Naive B cell (primary cell): ENCODE measurements around the gene PRR23E. TPM values are rescaled to one million over a fixed set of nuclear protein-coding genes. Genes with fewer than 3 reads are reported as not detected.
A peak's percentile ranks its signal among the peaks of the same experiment; 100 is the strongest.

Experiments
- ATAC-seq, 2 donors: fragments of 150-1000 bp; cut with Tn5 transposase; 2 replicates each; pipeline ENCODE4 v1.10.0; 2021; ENCODE audit warnings: low read depth in 2 of 2, mild to moderate bottlenecking in 2 of 2, moderate library complexity in 2 of 2
- DNase-seq: peaks from one replicate; pipeline ENCODE4 v3.0.0; 2022
- H3K27ac Mint-ChIP-seq, 6 donors: one replicate each; pipeline ENCODE4 v1.8.0; 2020 to 2022; ENCODE audit warnings: mild to moderate bottlenecking in 6 of 6, mixed read lengths in 6 of 6, moderate library complexity in 5 of 6, inconsistent platforms in 2 of 6
- H3K27me3 Mint-ChIP-seq, 3 donors: one replicate each; pipeline ENCODE4 v1.8.0; 2021 to 2022; ENCODE audit warnings: mixed read lengths in 3 of 3, mild to moderate bottlenecking in 1 of 3
- H3K36me3 Mint-ChIP-seq, 2 donors: one replicate each; pipeline ENCODE4 v1.8.0; 2020 to 2022; ENCODE audit warnings: mixed read lengths in 2 of 2, inconsistent platforms in 1 of 2, mild to moderate bottlenecking in 1 of 2
- H3K4me1 Mint-ChIP-seq, 3 donors: one replicate each; pipeline ENCODE4 v1.8.0; 2020 to 2022; ENCODE audit warnings: mixed read lengths in 3 of 3, inconsistent platforms in 1 of 3, mild to moderate bottlenecking in 1 of 3, moderate library complexity in 1 of 3
- H3K4me3 Mint-ChIP-seq, 8 donors: one replicate each; pipeline ENCODE4 v1.8.0; 2020 to 2022; ENCODE audit warnings: mild to moderate bottlenecking in 8 of 8, mixed read lengths in 8 of 8, moderate library complexity in 8 of 8, inconsistent platforms in 2 of 8
- H3K9me3 Mint-ChIP-seq, 7 donors: one replicate each; pipeline ENCODE4 v1.8.0; 2020 to 2022; ENCODE audit warnings: mixed read lengths in 7 of 7, mild to moderate bottlenecking in 5 of 7, inconsistent platforms in 2 of 7, moderate library complexity in 1 of 7
- polyA plus RNA-seq, 6 donors: library from polyadenylated mRNA; unstranded; fragments of 300-500 nt; fragmentation: Illumina TruSeq; gene quantifications; one replicate each; pipeline ENCODE4 v1.2.3, GENCODE V29; 2021; ENCODE audit warnings: low read depth in 6 of 6

The PRR23E gene
- polyA plus RNA-seq, 6 donors from 2014 or later, result not detected

- Mint-ChIP-seq H3K36me3 (no peaks in the 10 kb centered on the region), H3K27me3 (peaks cover 18 to 62% (median 56%) of the 10 kb centered on the region in 3 donors), H3K4me3 (no peak overlapping the region), H3K4me1 (peaks cover 0 to 2% (median 0%) of the 10 kb centered on the region in 3 donors), H3K27ac (peak overlapping the region in 1 of 6 donors; percentile 30), H3K9me3 (peaks cover 0 to 12% (median 0%) of the 10 kb centered on the region in 7 donors)
- no peak for DNase-seq
- ATAC-seq, result no peak
These were observed 22.1 kb upstream of the PRR23E start for GRCh38 chr3:127170814-127171213.

GRCh38 chr3:127171320-127171719, 21.6 kb upstream of the PRR23E start:
- DNase-seq, result no peak
- no peak for ATAC-seq

GRCh38 chr3:127171721-127172120, 21.2 kb upstream of the PRR23E start:
- H3K27ac Mint-ChIP-seq, result no peak overlapping the region
- no peak for DNase-seq
- H3K36me3 Mint-ChIP-seq, result no peaks in the 10 kb centered on the region
- no peak overlapping the region for H3K4me3 Mint-ChIP-seq
- peaks cover 18 to 56% (median 56%) of the 10 kb centered on the region in 3 donors for H3K27me3 Mint-ChIP-seq
- H3K9me3 Mint-ChIP-seq, result peaks cover 0 to 13% (median 0%) of the 10 kb centered on the region in 7 donors
- ATAC-seq, result no peak
- H3K4me1 Mint-ChIP-seq, result peaks cover 0 to 2% (median 0%) of the 10 kb centered on the region in 3 donors

More at GRCh38 chr3:127171320-127171719, 21.6 kb upstream of the PRR23E start:
- Mint-ChIP-seq H3K4me3 (no peak overlapping the region), H3K27me3 (peaks cover 18 to 60% (median 56%) of the 10 kb centered on the region in 3 donors), H3K9me3 (peaks cover 0 to 11% (median 0%) of the 10 kb centered on the region in 7 donors), H3K4me1 (peaks cover 0 to 2% (median 0%) of the 10 kb centered on the region in 3 donors), H3K36me3 (no peaks in the 10 kb centered on the region), H3K27ac (no peak overlapping the region)

- Mint-ChIP-seq H3K4me1 (peaks cover 0 to 2% (median 0%) of the 10 kb centered on the region in 3 donors), H3K27me3 (peaks cover 18 to 56% (median 51%) of the 10 kb centered on the region in 3 donors), H3K4me3 (no peak overlapping the region), H3K9me3 (peaks cover 0 to 13% (median 0%) of the 10 kb centered on the region in 7 donors), H3K27ac (no peak overlapping the region), H3K36me3 (no peaks in the 10 kb centered on the region)
- DNase-seq (no peak), ATAC-seq (no peak)
These were observed 20.7 kb upstream of the PRR23E start for GRCh38 chr3:127172211-127172610.

- no peak overlapping the region for H3K27ac Mint-ChIP-seq
- DNase-seq (no peak), ATAC-seq (no peak)
- H3K36me3 Mint-ChIP-seq, result no peaks in the 10 kb centered on the region
- peaks cover 19 to 55% (median 46%) of the 10 kb centered on the region in 3 donors for H3K27me3 Mint-ChIP-seq
- H3K4me1 Mint-ChIP-seq, result peaks cover 0 to 2% (median 0%) of the 10 kb centered on the region in 3 donors
- H3K9me3 Mint-ChIP-seq, result peaks cover 0 to 13% (median 3%) of the 10 kb centered on the region in 7 donors
- H3K4me3 Mint-ChIP-seq, result no peak overlapping the region
These were observed 20.0 kb upstream of the PRR23E start for GRCh38 chr3:127172781-127173515.

GRCh38 chr3:127173516-127174166, 19.3 kb upstream of the PRR23E start:
- H3K36me3 Mint-ChIP-seq, result no peaks in the 10 kb centered on the region
- H3K4me1 Mint-ChIP-seq, result peaks cover 0 to 2% (median 0%) of the 10 kb centered on the region in 3 donors
- no peak overlapping the region for H3K27ac Mint-ChIP-seq
- no peak overlapping the region for H3K4me3 Mint-ChIP-seq
- H3K27me3 Mint-ChIP-seq, result peaks cover 23 to 48% (median 46%) of the 10 kb centered on the region in 3 donors
- no peak for ATAC-seq
- DNase-seq, result no peak
- H3K9me3 Mint-ChIP-seq, result peaks cover 0 to 14% (median 5%) of the 10 kb centered on the region in 7 donors

GRCh38 chr3:127174284-127174683, 18.6 kb upstream of the PRR23E start:
- Mint-ChIP-seq H3K27ac (no peak overlapping the region), H3K4me3 (no peak overlapping the region), H3K27me3 (peaks cover 23 to 47% (median 42%) of the 10 kb centered on the region in 3 donors), H3K9me3 (peaks cover 0 to 18% (median 6%) of the 10 kb centered on the region in 7 donors), H3K36me3 (no peaks in the 10 kb centered on the region), H3K4me1 (peaks cover 0 to 2% (median 0%) of the 10 kb centered on the region in 3 donors)
- ATAC-seq (no peak), DNase-seq (no peak)

- H3K27me3 Mint-ChIP-seq, result peaks cover 21 to 51% (median 42%) of the 10 kb centered on the region in 3 donors
These were observed 18.2 kb upstream of the PRR23E start for GRCh38 chr3:127174715-127175140.

GRCh38 chr3:127175272-127175671, 17.7 kb upstream of the PRR23E start:
- no peaks in the 10 kb centered on the region for H3K36me3 Mint-ChIP-seq
- H3K4me1 Mint-ChIP-seq, result peaks cover 0 to 2% (median 0%) of the 10 kb centered on the region in 3 donors
- H3K27ac Mint-ChIP-seq, result no peak overlapping the region
- DNase-seq (no peak), ATAC-seq (no peak)
- no peak overlapping the region for H3K4me3 Mint-ChIP-seq
- H3K9me3 Mint-ChIP-seq, result peaks cover 3 to 16% (median 8%) of the 10 kb centered on the region in 7 donors
- H3K27me3 Mint-ChIP-seq, result peaks cover 20 to 55% (median 40%) of the 10 kb centered on the region in 3 donors

More at GRCh38 chr3:127174715-127175140, 18.2 kb upstream of the PRR23E start:
- DNase-seq, result no peak
- no peaks in the 10 kb centered on the region for H3K36me3 Mint-ChIP-seq
- H3K27ac Mint-ChIP-seq, result no peak overlapping the region
- no peak for ATAC-seq
- H3K4me3 Mint-ChIP-seq, result no peak overlapping the region
- H3K4me1 Mint-ChIP-seq, result peaks cover 0 to 2% (median 0%) of the 10 kb centered on the region in 3 donors
- H3K9me3 Mint-ChIP-seq, result peaks cover 3 to 20% (median 9%) of the 10 kb centered on the region in 7 donors

- no peak for DNase-seq
- no peak for ATAC-seq
- no peaks in the 10 kb centered on the region for H3K36me3 Mint-ChIP-seq
- peaks cover 0 to 3% (median 0%) of the 10 kb centered on the region in 3 donors for H3K4me1 Mint-ChIP-seq
- no peak overlapping the region for H3K4me3 Mint-ChIP-seq
- peaks cover 3 to 16% (median 8%) of the 10 kb centered on the region in 7 donors for H3K9me3 Mint-ChIP-seq
- no peak overlapping the region for H3K27ac Mint-ChIP-seq
- H3K27me3 Mint-ChIP-seq, result peaks cover 18 to 44% (median 22%) of the 10 kb centered on the region in 3 donors
These were observed 15.7 kb upstream of the PRR23E start for GRCh38 chr3:127177226-127177625.

- Mint-ChIP-seq H3K36me3 (no peaks in the 10 kb centered on the region), H3K4me1 (peaks cover 0 to 3% (median 0%) of the 10 kb centered on the region in 3 donors), H3K9me3 (peaks cover 3 to 16% (median 9%) of the 10 kb centered on the region in 7 donors), H3K27me3 (peaks cover 0 to 19% (median 8%) of the 10 kb centered on the region in 3 donors), H3K27ac (peak overlapping the region in 1 of 6 donors; percentile 45), H3K4me3 (no peak overlapping the region)
- no peak for DNase-seq
- ATAC-seq, result no peak
These were observed 12.1 kb upstream of the PRR23E start for GRCh38 chr3:127180859-127181258.

- Mint-ChIP-seq H3K4me3 (no peak overlapping the region), H3K4me1 (peaks cover 0 to 3% (median 0%) of the 10 kb centered on the region in 3 donors), H3K27ac (no peak overlapping the region), H3K9me3 (peaks cover 5 to 16% (median 9%) of the 10 kb centered on the region in 7 donors), H3K27me3 (peaks cover 0 to 19% (median 8%) of the 10 kb centered on the region in 3 donors), H3K36me3 (no peaks in the 10 kb centered on the region)
- no peak for ATAC-seq
- no peak for DNase-seq
These were observed 10.5 kb upstream of the PRR23E start for GRCh38 chr3:127182431-127182830.
